Type B pancreatic cell (in vitro differentiated cells): ENCODE measurements around the gene BEGAIN. TPM values are rescaled to one million over a fixed set of nuclear protein-coding genes. Genes with fewer than 3 reads are reported as not detected.

Experiments
- DNase-seq: peaks from one replicate; pipeline ENCODE4 v3.0.0; 2021; ENCODE audit warnings: mixed read lengths; ENCODE audit not compliant: unreplicated experiment; ENCODE audit errors: extremely low spot score
- H3K27ac Mint-ChIP-seq: 2 replicates; pipeline ENCODE4 v1.8.0; 2021; ENCODE audit warnings: mild to moderate bottlenecking, mixed read lengths
- H3K27me3 Mint-ChIP-seq: 2 replicates; pipeline ENCODE4 v1.8.0; 2021; ENCODE audit warnings: mixed read lengths
- H3K36me3 Mint-ChIP-seq: 2 replicates; pipeline ENCODE4 v1.8.0; 2021; ENCODE audit warnings: mixed read lengths
- H3K4me1 Mint-ChIP-seq: one replicate; pipeline ENCODE4 v1.8.0; 2021; ENCODE audit warnings: mixed read lengths; ENCODE audit not compliant: unreplicated experiment
- H3K4me3 Mint-ChIP-seq: 2 replicates; pipeline ENCODE4 v1.8.0; 2021; ENCODE audit warnings: mild to moderate bottlenecking, mixed read lengths
- H3K9me3 Mint-ChIP-seq: 2 replicates; pipeline ENCODE4 v1.8.0; 2021; ENCODE audit warnings: mixed read lengths
- CTCF ChIP-seq: fragments of 200-600 bp; sonication (generic); conservative IDR thresholded peaks from 2 replicates; pipeline ENCODE4 v1.5.0; 2021; ENCODE audit warnings: antibody characterized with exemption, mild to moderate bottlenecking
- total RNA-seq: library from RNA; stranded (reverse); gene quantifications from 2 replicates; pipeline ENCODE4 v1.2.1, GENCODE V29; 2021; ENCODE audit warnings: low replicate concordance

BEGAIN gene
- total RNA-seq, 1 donor from 2014 or later, result 1.9 TPM

DNA sequence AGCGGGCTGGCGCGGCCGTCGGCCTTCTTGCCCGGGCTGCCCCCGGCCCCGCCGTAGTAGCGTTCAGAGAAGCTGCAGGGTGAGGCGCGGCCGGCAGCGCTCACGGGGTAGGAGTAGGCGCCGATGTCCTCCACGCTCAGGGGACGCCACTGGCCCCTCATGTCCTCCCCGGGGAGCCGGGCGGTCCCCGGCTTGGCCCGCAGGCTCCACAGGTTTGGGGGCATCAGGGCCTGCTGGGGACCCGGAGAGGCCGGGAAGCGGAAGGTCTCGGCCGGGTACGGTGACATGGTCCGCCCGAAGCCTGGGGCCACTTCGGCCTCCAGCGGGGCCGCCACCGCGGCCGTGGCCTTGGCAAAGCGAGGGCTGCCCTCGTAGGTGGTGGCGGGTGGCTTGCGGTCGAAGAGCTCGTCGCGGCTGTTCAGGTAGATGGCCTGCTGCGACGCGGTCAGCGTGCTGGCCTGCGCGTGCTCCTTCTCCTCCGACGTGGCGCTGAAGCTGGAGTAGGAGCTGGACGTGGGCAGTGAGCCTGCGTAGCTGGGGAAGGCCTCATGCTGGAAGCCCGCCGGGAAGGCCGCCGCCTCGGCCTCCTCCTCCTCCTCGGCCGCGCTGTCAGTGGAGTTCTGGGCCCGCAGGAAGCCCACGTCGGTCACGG lies 48.7 kb downstream of the BEGAIN start:
- peaks cover 18% of the 10 kb centered on the region for H3K4me1 Mint-ChIP-seq
- no peaks in the 10 kb centered on the region for H3K27me3 Mint-ChIP-seq
- H3K27ac Mint-ChIP-seq, result no peak overlapping the region
- H3K36me3 Mint-ChIP-seq, result no peaks in the 10 kb centered on the region
- H3K9me3 Mint-ChIP-seq, result no peaks in the 10 kb centered on the region
- no peak overlapping the region for H3K4me3 Mint-ChIP-seq
- TF ChIP-seq CTCF, result no peak
- DNase-seq, result no peak

GRCh38 chr14:100537446-100538350 lies 49.5 kb downstream of the BEGAIN start:
- Mint-ChIP-seq H3K27ac (no peak overlapping the region), H3K4me3 (no peak overlapping the region), H3K4me1 (peaks cover 18% of the 10 kb centered on the region), H3K27me3 (no peaks in the 10 kb centered on the region), H3K36me3 (no peaks in the 10 kb centered on the region), H3K9me3 (no peaks in the 10 kb centered on the region)
- no peak for TF ChIP-seq CTCF
- peak; percentile 68 for DNase-seq

- no peaks in the 10 kb centered on the region for H3K9me3 Mint-ChIP-seq
- H3K36me3 Mint-ChIP-seq, result no peaks in the 10 kb centered on the region
- no peaks in the 10 kb centered on the region for H3K27me3 Mint-ChIP-seq
- peak; percentile 44 for DNase-seq
- peaks cover 18% of the 10 kb centered on the region for H3K4me1 Mint-ChIP-seq
- no peak overlapping the region for H3K27ac Mint-ChIP-seq
- no peak for TF ChIP-seq CTCF
- no peak overlapping the region for H3K4me3 Mint-ChIP-seq
Measured at GRCh38 chr14:100536721-100537445, 50.3 kb downstream of the BEGAIN start.

DNA sequence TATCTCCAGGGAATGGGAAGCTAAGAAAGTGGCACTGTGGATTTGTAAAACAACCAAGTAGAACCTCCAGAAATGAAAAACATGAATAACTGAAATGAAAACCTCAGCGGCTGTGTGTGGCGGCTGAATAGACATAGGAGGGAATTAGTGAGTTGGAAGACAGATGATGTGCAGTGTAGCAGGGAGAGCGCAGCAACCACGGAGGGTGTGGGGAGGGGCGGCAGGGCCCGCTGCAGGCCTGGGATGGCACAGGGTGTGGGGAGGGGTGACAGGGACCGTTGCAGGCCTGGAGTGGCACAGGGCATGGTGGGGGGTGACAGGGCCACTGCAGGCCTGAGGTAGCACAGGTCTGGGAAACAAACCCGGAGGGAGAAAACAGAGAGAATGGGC lies 51.1 kb downstream of the BEGAIN start:
- Mint-ChIP-seq H3K4me1 (peaks cover 18% of the 10 kb centered on the region), H3K27me3 (no peaks in the 10 kb centered on the region), H3K4me3 (no peak overlapping the region), H3K36me3 (no peaks in the 10 kb centered on the region), H3K9me3 (no peaks in the 10 kb centered on the region), H3K27ac (no peak overlapping the region)
- TF ChIP-seq CTCF, result no peak
- DNase-seq, result peak; percentile 64

- H3K9me3 Mint-ChIP-seq, result no peaks in the 10 kb centered on the region
- no peak overlapping the region for H3K27ac Mint-ChIP-seq
- no peaks in the 10 kb centered on the region for H3K36me3 Mint-ChIP-seq
- peaks cover 18% of the 10 kb centered on the region for H3K4me1 Mint-ChIP-seq
- peak; percentile 66 for DNase-seq
- H3K27me3 Mint-ChIP-seq, result no peaks in the 10 kb centered on the region
- no peak for TF ChIP-seq CTCF
- no peak overlapping the region for H3K4me3 Mint-ChIP-seq
Measured at GRCh38 chr14:100535287-100536120, 51.7 kb downstream of the BEGAIN start.
